SHP77 treated with DMSO at 0.1 percent for 48 hours (cell line): ENCODE measurements around the gene PATZ1.

Source experiments
- DNase-seq: peaks from one replicate; lab custom pipeline; 2025; lab: John Stamatoyannopoulos, UW

Gene PATZ1

DNA sequence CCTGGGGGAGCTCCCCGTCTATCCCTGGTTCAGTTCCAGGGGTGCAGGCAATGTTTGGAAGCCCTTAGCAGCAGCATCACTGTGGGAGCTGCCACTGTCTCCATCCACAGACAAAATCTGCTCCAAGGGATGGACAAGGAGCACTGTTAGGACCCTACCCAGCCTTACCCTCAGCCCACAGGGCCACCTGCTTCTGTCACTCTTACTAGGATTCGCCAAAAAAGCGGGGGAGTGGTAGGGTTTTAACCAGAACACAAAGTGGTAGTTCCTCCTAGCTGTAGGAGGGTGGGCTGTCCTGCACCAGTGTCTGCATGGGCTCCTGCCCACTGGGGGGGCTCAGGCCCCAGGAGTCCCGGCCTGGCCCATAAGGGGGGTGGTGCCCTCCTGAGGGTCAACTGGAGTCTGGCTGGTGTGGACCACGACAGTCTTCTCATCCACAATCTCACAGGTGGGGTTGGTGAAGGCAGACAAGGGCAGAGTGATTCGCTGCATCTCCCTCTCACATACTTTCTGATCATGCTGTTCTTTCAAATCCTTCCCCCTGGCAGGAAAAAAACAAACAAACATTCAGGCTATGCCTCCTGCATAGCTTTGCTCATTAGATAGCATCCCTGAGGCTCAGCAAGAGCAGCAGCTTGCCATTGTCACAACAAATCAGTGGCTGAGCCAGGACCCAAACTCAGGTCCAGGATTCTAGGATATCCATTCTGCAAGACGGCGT lies 63.2 kb downstream of the PATZ1 start:
- no peak for DNase-seq

DNA sequence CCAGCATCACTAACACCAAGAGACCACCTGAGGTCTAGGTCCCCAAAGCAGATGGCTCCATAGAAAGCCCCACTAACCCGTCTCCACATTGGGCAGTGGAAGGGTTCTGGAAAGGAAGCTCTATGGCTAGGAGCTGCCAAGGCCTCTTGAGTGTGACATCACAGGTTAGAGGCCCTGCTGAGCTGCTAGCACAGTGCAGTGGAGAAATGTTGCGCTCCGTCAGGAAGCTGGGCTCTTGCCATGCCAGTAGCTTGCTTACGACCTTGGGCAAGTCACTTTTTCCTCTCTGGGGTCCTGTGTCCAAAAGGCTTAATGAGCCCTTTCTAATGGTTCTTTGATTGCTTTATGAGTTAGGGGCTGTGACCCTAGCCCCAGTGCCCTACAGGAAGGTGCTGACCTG lies 64.4 kb downstream of the PATZ1 start:
- no peak for DNase-seq

DNA sequence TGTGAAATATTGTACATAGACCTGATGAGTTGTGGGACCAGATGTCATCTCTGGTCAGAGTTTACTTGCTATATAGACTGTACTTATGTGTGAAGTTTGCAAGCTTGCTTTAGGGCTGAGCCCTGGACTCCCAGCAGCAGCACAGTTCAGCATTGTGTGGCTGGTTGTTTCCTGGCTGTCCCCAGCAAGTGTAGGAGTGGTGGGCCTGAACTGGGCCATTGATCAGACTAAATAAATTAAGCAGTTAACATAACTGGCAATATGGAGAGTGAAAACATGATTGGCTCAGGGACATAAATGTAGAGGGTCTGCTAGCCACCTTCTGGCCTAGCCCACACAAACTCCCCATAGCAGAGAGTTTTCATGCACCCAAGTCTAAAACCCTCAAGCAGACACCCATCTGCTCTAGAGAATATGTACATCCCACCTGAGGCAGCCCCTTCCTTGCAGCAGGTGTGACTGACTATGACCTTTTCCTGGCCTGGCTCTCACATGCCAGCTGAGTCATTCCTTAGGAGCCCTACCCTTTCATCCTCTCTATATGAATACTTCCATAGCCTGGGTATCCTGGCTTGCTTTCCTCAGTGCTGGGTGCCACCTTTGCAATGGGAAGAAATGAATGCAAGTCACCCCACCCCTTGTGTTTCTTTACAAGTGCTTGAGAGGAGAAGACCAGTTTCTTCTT lies 66.2 kb downstream of the PATZ1 start:
- DNase-seq, result no peak

DNA sequence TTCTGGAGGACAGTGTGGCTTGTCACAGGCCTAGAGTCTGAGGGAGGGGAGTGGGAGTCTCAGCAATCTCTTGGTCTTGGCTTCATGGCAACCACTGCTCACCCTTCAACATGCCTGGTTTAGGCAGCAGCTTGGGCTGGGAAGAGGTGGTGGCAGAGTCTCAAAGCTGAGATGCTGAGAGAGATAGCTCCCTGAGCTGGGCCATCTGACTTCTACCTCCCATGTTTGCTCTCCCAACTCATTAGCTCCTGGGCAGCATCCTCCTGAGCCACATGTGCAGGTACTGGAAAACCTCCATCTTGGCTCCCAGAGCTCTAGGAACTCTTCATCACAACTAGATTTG lies 66.8 kb downstream of the PATZ1 start:
- DNase-seq, result no peak

DNA sequence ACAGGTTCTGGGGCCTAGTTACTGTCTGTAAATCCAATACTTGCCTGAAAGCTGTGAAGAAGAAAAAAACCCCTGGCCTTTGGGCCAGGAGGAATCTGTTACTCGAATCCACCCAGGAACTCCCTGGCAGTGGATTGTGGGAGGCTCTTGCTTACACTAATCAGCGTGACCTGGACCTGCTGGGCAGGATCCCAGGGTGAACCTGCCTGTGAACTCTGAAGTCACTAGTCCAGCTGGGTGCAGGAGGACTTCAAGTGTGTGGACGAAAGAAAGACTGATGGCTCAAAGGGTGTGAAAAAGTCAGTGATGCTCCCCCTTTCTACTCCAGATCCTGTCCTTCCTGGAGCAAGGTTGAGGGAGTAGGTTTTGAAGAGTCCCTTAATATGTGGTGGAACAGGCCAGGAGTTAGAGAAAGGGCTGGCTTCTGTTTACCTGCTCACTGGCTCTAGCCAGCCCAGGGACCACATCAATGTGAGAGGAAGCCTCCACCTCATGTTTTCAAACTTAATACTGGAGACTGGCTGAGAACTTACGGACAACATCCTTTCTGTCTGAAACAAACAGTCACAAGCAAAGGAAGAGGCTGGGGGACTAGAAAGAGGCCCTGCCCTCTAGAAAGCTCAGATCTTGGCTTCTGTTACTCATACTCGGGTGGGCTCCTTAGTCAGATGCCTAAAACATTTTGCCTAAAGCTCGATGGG lies 67.4 kb downstream of the PATZ1 start:
- no peak for DNase-seq

DNA sequence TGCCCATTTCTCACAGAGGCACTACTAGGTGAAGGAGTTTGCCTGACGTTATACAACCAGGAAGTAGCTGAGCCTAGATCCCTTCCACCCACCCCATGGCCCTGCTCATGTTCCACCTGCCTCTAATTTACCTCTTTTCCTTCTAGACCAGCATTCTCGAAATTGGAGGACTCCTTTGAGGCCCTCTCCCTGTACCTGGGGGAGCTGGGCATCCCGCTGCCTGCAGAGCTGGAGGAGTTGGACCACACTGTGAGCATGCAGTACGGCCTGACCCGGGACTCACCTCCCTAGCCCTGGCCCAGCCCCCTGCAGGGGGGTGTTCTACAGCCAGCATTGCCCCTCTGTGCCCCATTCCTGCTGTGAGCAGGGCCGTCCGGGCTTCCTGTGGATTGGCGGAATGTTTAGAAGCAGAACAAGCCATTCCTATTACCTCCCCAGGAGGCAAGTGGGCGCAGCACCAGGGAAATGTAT lies 68.0 kb downstream of the PATZ1 start:
- DNase-seq, result no peak

DNA sequence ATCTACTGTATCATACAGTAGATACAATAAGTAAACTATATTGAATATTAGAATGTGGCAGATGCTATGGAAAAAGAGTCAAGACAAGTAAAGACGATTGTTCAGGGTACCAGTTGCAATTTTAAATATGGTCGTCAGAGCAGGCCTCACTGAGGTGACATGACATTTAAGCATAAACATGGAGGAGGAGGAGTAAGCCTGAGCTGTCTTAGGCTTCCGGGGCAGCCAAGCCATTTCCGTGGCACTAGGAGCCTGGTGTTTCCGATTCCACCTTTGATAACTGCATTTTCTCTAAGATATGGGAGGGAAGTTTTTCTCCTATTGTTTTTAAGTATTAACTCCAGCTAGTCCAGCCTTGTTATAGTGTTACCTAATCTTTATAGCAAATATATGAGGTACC lies 68.4 kb downstream of the PATZ1 start:
- DNase-seq, result no peak

DNA sequence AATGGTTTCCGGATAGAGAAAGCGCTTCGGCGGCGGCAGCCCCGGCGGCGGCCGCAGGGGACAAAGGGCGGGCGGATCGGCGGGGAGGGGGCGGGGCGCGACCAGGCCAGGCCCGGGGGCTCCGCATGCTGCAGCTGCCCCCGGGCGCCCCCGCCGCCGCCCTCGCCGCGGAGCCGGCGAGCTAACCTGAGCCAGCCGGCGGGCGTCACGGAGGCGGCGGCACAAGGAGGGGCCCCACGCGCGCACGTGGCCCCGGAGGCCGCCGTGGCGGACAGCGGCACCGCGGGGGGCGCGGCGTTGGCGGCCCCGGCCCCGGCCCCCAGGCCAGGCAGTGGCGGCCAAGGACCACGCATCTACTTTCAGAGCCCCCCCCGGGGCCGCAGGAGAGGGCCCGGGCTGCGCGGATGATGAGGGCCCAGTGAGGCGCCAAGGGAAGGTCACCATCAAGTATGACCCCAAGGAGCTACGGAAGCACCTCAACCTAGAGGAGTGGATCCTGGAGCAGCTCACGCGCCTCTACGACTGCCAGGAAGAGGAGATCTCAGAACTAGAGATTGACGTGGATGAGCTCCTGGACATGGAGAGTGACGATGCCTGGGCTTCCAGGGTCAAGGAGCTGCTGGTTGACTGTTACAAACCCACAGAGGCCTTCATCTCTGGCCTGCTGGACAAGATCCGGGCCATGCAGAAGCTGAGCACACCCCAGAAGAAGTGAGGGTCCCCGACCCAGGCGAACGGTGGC lies 69.5 kb downstream of the PATZ1 start:
- DNase-seq, result no peak
